HG03039 (cell line): ENCODE data around the gene STARD10.

ENCODE experiments used
- ATAC-seq: cut with Tn5 transposase; IDR thresholded peaks from one replicate; pipeline ENCODE4 v1.9.1; 2021; ENCODE audit warnings: mild to moderate bottlenecking, moderate library complexity; ENCODE audit not compliant: unreplicated experiment

Gene STARD10

DNA sequence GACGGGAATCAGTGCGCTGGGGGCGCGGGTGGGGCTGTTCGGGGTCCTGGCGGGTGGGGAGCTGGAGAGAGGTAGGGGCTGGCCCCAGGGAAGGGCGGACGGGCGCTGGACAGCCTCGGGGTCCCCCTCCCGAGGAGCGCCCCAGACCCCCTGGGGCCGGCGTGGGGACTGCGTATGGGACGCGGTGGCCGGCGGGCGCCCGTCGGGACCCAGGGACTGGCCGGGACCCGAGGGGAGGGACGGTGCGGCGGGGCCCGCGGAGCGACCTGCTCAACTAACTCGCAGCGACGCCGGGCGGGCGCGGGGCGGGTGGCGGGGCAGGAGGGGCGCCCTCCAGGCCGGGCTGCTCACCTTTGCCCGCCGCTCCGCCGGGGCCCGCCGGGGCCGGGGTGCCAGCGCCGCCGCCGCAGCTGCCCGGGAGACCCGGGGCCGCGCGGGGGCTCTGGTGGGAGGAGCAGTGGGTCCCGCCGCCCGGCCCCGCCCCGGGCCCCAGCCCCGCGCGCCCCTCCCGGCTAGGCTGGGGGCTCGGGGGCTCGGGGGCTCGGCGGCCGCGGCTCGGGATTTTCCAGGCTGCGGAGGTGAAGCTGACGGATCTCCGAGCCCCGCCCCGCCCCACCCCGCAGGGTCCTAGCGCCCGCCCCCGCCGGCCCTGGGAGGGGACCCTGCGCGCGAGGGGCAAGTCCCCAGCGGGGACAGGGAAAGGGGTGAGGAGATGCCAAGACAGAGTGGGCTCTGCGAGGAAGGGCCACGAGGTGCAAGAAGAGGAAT is 12.3 kb downstream of the STARD10 start:
- no peak for ATAC-seq

- no peak for ATAC-seq
Measured at GRCh38 chr11:72781063-72781312, 12.9 kb downstream of the STARD10 start.

DNA sequence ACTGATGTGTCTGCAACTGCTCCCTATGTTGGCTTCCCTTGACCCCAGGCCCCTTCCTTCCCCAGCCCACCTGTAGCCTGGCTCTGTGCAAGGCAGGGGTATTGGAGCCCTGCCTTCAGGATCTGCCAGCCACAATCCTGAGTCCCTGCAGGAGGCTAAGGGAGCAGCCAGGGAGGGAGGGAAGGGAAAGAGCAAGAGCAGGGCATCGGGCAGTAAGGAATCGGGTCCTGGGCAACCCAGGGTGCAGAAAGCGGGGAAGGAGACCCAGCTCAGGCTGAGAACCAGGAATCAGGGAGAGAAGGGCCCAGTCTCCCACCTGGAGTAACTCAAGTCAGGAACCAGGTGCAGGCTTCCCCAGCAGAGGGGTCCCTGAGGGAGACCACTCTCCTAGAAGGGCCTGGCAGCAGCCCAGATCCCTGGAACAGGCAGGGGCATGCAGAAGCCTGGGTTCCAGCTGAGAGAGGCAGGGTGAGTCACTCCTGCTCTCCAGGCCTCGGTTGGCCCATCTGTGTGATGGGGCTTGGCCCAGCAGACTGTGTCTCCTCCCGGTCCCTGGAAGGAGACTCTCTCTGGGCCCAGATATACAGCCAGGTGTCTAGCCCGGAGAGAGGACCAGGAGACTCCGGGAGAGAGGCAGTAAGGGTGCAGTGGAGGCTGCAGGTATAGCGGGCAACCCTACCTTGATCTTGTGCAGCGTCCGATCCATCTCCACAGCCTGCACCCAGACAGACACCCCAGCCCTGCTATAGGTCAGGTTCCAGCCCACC is 13.4 kb downstream of the STARD10 start:
- ATAC-seq: no peak

DNA sequence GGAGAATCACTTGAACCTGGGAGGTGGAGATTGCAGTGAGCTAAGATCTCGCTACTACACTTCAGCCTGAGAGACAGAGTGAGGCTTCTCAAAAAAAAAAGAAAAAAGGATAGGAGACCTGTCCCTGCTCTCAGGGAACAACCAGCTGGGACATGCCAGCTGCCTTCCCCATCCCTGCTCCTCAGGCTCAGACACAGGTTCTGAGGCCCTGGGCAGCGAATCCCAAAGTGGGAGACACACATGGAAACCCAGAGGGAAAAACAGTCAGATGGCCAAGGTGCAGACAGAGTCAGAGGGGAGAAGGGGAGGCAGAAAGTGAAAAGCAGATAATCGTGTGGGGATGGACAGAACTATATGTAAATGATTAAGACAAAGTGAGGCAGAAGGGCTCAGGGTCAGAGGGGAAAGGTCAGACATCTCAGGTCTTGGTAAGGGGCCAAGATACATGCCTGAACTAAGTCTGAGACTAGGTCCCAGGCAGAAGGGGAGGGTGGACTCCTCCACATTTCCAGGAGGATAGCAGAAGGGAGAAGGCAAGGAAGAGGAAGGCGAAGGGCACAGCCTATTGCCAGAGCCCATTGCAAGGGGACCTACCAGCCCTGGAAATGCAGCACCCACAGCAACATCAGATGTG is 14.2 kb downstream of the STARD10 start:
- no peak for ATAC-seq

DNA sequence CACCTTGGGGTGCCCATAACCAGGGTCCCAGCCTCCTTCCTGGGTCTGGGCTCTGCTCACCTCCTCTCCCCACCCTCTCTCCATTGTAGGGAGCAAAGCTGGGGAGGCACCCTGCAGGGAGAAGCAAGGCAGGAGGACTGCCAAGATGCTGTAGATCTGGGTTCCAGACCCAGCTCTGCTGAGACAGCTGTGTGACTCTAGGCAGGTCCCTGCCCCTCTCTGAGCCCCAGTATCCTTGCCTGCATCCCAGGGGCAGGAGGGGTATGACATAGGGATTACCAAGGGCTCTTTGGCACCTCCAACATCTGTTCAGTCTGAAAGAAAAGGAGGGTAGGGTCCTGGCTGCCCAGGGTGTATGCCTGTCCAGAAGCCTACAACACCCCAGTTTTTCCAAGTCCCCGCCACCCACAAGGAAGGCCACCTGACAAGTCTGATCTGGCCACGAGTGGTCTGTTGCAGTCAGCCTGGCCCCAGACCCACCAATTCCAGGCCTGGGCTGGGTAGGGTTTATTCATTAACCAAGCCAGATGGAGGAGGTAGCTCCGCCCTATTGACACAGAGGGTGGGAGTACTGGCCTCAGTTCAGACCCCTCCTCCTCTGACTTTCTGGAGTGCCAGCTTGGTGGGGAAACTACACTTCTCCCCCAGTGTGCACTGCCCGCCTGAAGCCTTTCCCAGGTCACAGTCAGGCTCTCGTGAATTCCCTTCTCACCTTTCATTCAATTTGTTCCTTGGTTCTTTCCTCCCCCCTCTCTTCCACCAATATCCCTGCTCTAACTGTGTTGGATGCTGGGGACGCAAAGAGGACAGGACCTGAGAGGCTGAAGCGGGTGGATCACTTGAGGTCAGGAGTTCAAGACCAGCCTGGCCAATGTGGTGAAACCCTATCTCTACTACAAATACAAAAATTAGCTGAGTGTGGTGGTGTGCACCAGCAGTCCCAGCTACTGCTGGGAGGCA is 15.0 kb downstream of the STARD10 start:
- ATAC-seq: no peak

DNA sequence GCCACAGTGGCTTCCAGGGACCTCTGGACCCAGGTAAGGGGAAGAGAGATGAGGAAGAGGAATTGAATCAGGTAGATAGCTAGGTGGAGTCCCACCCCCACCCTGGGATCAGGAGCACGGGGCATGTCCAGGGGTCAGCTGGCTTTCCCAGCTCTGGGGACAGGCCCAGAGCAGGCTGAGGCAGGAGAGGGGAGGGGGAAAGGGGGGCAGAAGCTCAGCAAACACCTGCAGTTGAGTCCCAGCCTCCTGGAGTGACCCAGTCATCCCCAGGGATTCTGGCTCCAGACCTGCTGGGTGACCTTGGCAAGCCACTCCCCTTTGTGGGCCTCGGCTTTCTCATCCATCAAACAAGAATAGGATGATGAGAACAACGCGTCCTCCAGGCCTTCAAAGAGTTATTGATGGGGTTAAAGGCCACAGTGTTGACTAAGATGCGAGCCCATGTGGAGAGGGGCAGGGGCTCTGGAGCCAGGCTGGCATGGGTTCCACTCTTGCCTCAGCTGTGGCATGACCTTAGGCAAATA is 16.0 kb downstream of the STARD10 start:
- ATAC-seq: no peak

- no peak for ATAC-seq
Measured at GRCh38 chr11:72776844-72777754, 16.7 kb downstream of the STARD10 start.

GRCh38 chr11:72776117-72776843 is 17.6 kb downstream of the STARD10 start:
- no peak for ATAC-seq

GRCh38 chr11:72775288-72776110 is 18.3 kb downstream of the STARD10 start:
- no peak for ATAC-seq

- ATAC-seq: no peak
Measured at GRCh38 chr11:72774499-72774898, 19.3 kb downstream of the STARD10 start.

- ATAC-seq: no peak
Measured at GRCh38 chr11:72773696-72774095, 20.2 kb downstream of the STARD10 start.

GRCh38 chr11:72773291-72773690 is 20.6 kb downstream of the STARD10 start:
- no peak for ATAC-seq

DNA sequence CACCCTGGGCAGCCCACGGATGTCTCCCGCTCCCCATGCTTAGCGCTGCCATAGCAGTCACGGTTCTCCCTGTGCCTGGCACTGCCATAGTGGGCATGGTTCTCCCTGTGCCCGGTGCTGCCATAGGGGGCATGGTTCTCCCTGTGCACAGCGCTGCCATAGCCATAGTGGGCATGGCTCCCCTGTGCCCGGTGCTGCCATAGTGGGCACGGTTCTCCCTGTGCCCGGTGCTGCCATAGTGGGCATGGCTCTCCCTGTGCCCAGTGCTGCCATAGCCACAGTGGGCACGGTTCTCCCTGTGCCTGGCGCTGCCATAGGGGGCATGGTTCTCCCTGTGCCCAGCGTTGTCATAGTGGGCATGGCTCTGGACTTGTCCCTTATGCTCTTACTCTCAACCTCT is 21.8 kb downstream of the STARD10 start:
- no peak for ATAC-seq

GRCh38 chr11:72771507-72771906 is 22.3 kb downstream of the STARD10 start:
- no peak for ATAC-seq

- no peak for ATAC-seq
Measured at GRCh38 chr11:72770799-72771198, 23.0 kb downstream of the STARD10 start.

DNA sequence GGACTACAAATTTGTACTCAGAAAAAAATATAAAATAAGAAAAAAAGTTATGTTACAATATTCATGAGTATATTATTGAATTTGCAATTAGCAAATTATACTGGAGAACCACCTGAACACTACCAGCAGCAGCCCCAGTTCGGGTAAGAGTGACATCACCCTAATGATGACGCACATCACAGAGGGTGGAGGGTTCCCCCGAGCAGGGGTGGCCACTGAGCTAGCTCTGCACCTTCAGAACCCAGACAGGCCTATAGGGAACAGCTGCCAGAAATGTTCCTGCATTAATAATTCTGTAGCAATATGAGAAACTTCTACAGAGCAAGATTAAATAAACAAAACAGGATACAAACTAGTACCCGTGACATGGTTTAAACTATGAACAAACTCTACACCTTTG is 24.2 kb downstream of the STARD10 start:
- ATAC-seq: no peak

DNA sequence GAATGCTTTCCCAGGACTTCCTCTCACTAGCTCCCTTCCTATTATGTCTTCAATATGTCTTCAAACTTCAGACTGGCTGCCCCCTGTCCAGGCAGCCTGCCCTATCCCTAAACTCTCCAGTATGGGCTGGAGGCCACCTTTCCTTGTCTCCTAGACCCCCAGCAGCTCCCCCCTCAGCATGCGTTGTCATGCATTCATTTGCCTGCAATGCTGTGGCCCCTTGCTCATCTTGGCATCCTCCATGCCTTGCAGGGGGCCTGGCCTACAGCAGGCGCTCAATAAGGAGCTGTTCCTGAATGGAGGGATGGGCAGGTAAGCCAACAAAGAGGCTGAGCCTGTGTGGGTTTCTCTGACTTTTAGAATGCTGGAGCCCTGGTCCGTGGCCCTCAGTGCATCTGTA is 25.3 kb downstream of the STARD10 start:
- no peak for ATAC-seq
